Suprapubic skin (tissue), 4 donors: ENCODE results near the gene TPI1.

Experiments
- CTCF ChIP-seq, 2 donors: fragments of 200-600 bp in 1 of 2; fragments of 450-650 bp in 1 of 2; sonication (generic) in 1 of 2; IDR thresholded peaks; one replicate each; pipeline ENCODE4 v1.5.1; 2016 to 2019; ENCODE audit warnings: antibody characterized with exemption in 2 of 2, mild to moderate bottlenecking in 1 of 2, moderate library complexity in 1 of 2
- EP300 ChIP-seq: sonication (generic); formaldehyde crosslinking; IDR thresholded peaks from one replicate; pipeline ENCODE4 v1.6.1; 2017; ENCODE audit warnings: antibody characterized with exemption
- POLR2A ChIP-seq, 2 donors: fragments of 450-650 bp; IDR thresholded peaks; one replicate each; pipeline ENCODE4 v1.6.1; 2017; ENCODE audit warnings: antibody characterized with exemption in 2 of 2, mild to moderate bottlenecking in 2 of 2, moderate library complexity in 2 of 2
- POLR2AphosphoS5 ChIP-seq, 3 donors: sonication (generic); formaldehyde crosslinking; IDR thresholded peaks; one replicate each; pipeline ENCODE4 v1.6.1; 2017; ENCODE audit warnings: antibody characterized with exemption in 3 of 3

DNA sequence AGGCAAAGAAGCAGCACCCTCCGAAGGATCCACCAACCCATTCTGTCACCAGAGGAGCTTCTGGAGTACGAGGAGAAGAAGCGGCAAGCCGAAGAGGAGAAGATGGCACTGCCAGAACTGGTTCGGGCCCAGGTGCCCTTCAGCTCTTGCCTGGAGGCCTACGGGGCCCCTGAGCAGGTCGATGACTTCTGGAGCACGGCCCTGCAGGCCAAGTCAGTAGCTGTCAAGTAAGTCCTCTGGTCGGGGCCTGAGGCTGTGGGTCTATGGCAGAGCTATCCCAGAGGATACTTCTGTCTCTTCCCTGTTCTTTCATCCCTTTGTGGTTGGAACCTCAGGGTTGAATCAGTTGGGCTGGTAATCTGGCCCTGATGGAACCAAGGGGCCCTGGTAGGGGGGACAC lies 5.9 kb upstream of the TPI1 start:
- no peak for TF ChIP-seq POLR2A (IDR thresholded peaks at IDR 0.05)
- TF ChIP-seq CTCF (IDR thresholded peaks at IDR 0.05) = no peak
- no peak for TF ChIP-seq POLR2AphosphoS5 (IDR thresholded peaks at IDR 0.05)
- no peak for TF ChIP-seq EP300
